H1 (cell line): ENCODE measurements around the gene ANKS1A. TPM values are rescaled to one million over a fixed set of nuclear protein-coding genes. Genes with fewer than 3 reads are reported as not detected.

Source experiments
- CTCF ChIA-PET: fragments of 300-600 bp; sonication (Branson Sonifier 250); formaldehyde crosslinking; loops from one replicate; lab custom pipeline; 2021; ENCODE audit not compliant: partially characterized antibody; lab: Charles Lee
- POLR2A ChIA-PET: fragments of 300-600 bp; sonication (Branson Sonifier 250); formaldehyde crosslinking; loops from one replicate; lab custom pipeline; 2021; ENCODE audit warnings: inconsistent platforms; ENCODE audit not compliant: partially characterized antibody; lab: Charles Lee
- DNase-seq, 2 experiments: peaks; one replicate each; pipeline versions ENCODE4 v3.0.0 to v3.0.0-alpha.2; 2010 to 2022; ENCODE audit warnings: low spot score in 2 of 2, low read depth in 1 of 2, mixed read lengths in 1 of 2
- FAIRE-seq: peaks from 2 replicates; lab custom pipeline; 2011; peaks lifted over from hg19 to GRCh38; lab: Jason Lieb, UNC
- H2AFZ ChIP-seq: 2 replicates; pipeline ENCODE4 v1.8.1; 2012; ENCODE audit warnings: low read length, inconsistent platforms
- H2AK5ac ChIP-seq: 2 replicates; pipeline ENCODE4 v1.6.1; 2013; ENCODE audit warnings: low read depth, low read length
- H2BK120ac ChIP-seq: replicated peaks from 2 replicates; pipeline ENCODE3; 2013; ENCODE audit warnings: low read depth, low read length, inconsistent platforms
- H2BK12ac ChIP-seq: 2 replicates; pipeline ENCODE4 v1.6.1; 2013; ENCODE audit warnings: low read depth, low read length
- H2BK15ac ChIP-seq: 2 replicates; pipeline ENCODE4 v1.6.1; 2013; ENCODE audit warnings: low read length
- H2BK20ac ChIP-seq: 2 replicates; pipeline ENCODE4 v1.6.1; 2013; ENCODE audit warnings: low read length
- H2BK5ac ChIP-seq: 2 replicates; pipeline ENCODE4 v1.6.1; 2013; ENCODE audit warnings: low read depth, low read length
- H3K14ac ChIP-seq: 2 replicates; pipeline ENCODE4 v1.6.1; 2013; ENCODE audit warnings: inconsistent platforms; ENCODE audit not compliant: insufficient read length
- H3K18ac ChIP-seq: 2 replicates; pipeline ENCODE4 v1.6.1; 2013; ENCODE audit warnings: low read length; ENCODE audit errors: extremely low read depth
- H3K23ac ChIP-seq: 2 replicates; pipeline ENCODE4 v1.6.1; 2013; ENCODE audit warnings: inconsistent platforms; ENCODE audit not compliant: insufficient read length
- H3K23me2 ChIP-seq: 2 replicates; pipeline ENCODE4 v1.6.1; 2013; ENCODE audit warnings: low read depth, low read length
- H3K27ac ChIP-seq: 2 replicates; pipeline ENCODE4 v1.6.1; 2011; ENCODE audit warnings: low read depth, low read length, inconsistent platforms
- H3K27me3 ChIP-seq, 4 experiments: replicated peaks in 1 of 4; 1 replicate in 1 of 4; 2 replicates in 3 of 4; pipeline versions ENCODE4 v1.6.1 to v1.8.1; 2011 to 2013; ENCODE audit warnings: low read length in 3 of 4, mild to moderate bottlenecking in 3 of 4, inconsistent platforms in 2 of 4, mixed read lengths in 2 of 4, moderate library complexity in 1 of 4; ENCODE audit not compliant: control insufficient read depth in 3 of 4, insufficient read depth in 3 of 4; ENCODE audit errors: extremely low read depth in 1 of 4
- H3K36me3 ChIP-seq, 4 experiments: 2 replicates each; pipeline versions ENCODE4 v1.6.1 to v1.8.1; 2011 to 2013; ENCODE audit warnings: mild to moderate bottlenecking in 4 of 4, low read length in 3 of 4, moderate library complexity in 2 of 4, control low read depth in 1 of 4, inconsistent platforms in 1 of 4; ENCODE audit not compliant: insufficient read depth in 4 of 4, control insufficient read depth in 2 of 4
- H3K4ac ChIP-seq: replicated peaks from 2 replicates; pipeline ENCODE3; 2013; ENCODE audit warnings: low read length, low read depth, mixed read lengths, inconsistent platforms; ENCODE audit not compliant: insufficient read length
- H3K4me1 ChIP-seq, 4 experiments: replicated peaks in 1 of 4; 1 replicate in 1 of 4; 2 replicates in 3 of 4; pipeline versions ENCODE4 v1.6.1 to v1.8.1; 2011 to 2013; ENCODE audit warnings: low read length in 3 of 4, inconsistent platforms in 2 of 4, mixed read lengths in 1 of 4; ENCODE audit not compliant: insufficient read depth in 4 of 4, control insufficient read depth in 3 of 4
- H3K4me2 ChIP-seq, 2 experiments: 2 replicates each; pipeline versions ENCODE4 v1.6.1 to v1.8.1; 2011 to 2013; ENCODE audit warnings: low read depth in 2 of 2, low read length in 2 of 2, control low read depth in 1 of 2, inconsistent platforms in 1 of 2, mild to moderate bottlenecking in 1 of 2; ENCODE audit not compliant: insufficient read depth in 1 of 2
- H3K4me3 ChIP-seq, 4 experiments: fragments of 200-600, 300-600 bp in 1 of 4; sonication (generic), shearing (Covaris generic), sonication (Bioruptor Twin) in 1 of 4; 2 replicates each; pipeline versions ENCODE4 v1.5.1 to v1.8.1; 2011 to 2016; ENCODE audit warnings: low read length in 4 of 4, low read depth in 3 of 4, control low read depth in 2 of 4, inconsistent platforms in 2 of 4, mild to moderate bottlenecking in 2 of 4, mixed read lengths in 1 of 4, moderate library complexity in 1 of 4; ENCODE audit not compliant: insufficient read depth in 2 of 4; ENCODE audit errors: extremely low read depth in 1 of 4
- H3K56ac ChIP-seq: replicated peaks from 2 replicates; pipeline ENCODE3; 2013; ENCODE audit warnings: low read depth, mild to moderate bottlenecking, mixed read lengths, low read length, inconsistent platforms; ENCODE audit not compliant: insufficient read length
- H3K79me1 ChIP-seq: 2 replicates; pipeline ENCODE4 v1.6.1; 2013; ENCODE audit warnings: low read depth, low read length, control low read depth
- H3K79me2 ChIP-seq, 2 experiments: 2 replicates each; pipeline versions ENCODE4 v1.6.1 to v1.8.1; 2012 to 2013; ENCODE audit warnings: low read length in 2 of 2, mild to moderate bottlenecking in 2 of 2, inconsistent platforms in 1 of 2; ENCODE audit not compliant: insufficient read depth in 2 of 2, control insufficient read depth in 1 of 2
- H3K9ac ChIP-seq, 4 experiments: replicated peaks in 1 of 4; 1 replicate in 1 of 4; 2 replicates in 3 of 4; pipeline versions ENCODE4 v1.6.1 to v1.8.1; 2011 to 2013; ENCODE audit warnings: low read depth in 3 of 4, low read length in 3 of 4, control low read depth in 2 of 4, mild to moderate bottlenecking in 2 of 4, moderate library complexity in 2 of 4, inconsistent platforms in 1 of 4; ENCODE audit errors: extremely low read depth in 1 of 4
- H3K9me3 ChIP-seq, 2 experiments: 2 replicates each; pipeline versions ENCODE4 v1.6.1 to v1.8.1; 2012 to 2013; ENCODE audit warnings: mild to moderate bottlenecking in 2 of 2, moderate library complexity in 2 of 2, control low read depth in 1 of 2, inconsistent platforms in 1 of 2, low read depth in 1 of 2, low read length in 1 of 2, mixed read lengths in 1 of 2; ENCODE audit not compliant: insufficient read depth in 2 of 2
- H4K20me1 ChIP-seq, 2 experiments: replicated peaks in 1 of 2; 2 replicates each; pipeline versions ENCODE3 to v1.8.1; 2011 to 2013; ENCODE audit warnings: inconsistent platforms in 2 of 2, low read length in 2 of 2, mild to moderate bottlenecking in 1 of 2; ENCODE audit not compliant: insufficient read depth in 2 of 2, control insufficient read depth in 1 of 2
- H4K5ac ChIP-seq: 2 replicates; pipeline ENCODE4 v1.6.1; 2013; ENCODE audit warnings: low read length, low read depth, mixed read lengths, inconsistent platforms; ENCODE audit not compliant: insufficient read length
- H4K8ac ChIP-seq: 2 replicates; pipeline ENCODE4 v1.8.0; 2013; ENCODE audit warnings: mild to moderate bottlenecking, moderate library complexity, low read length, inconsistent platforms; ENCODE audit not compliant: insufficient read depth; ENCODE audit errors: extremely low read depth
- H4K91ac ChIP-seq: replicated peaks from 2 replicates; pipeline ENCODE3; 2013; ENCODE audit warnings: low read length, mixed read lengths, inconsistent platforms; ENCODE audit not compliant: insufficient read length
- BRCA1 ChIP-seq: IDR thresholded peaks from 2 replicates; pipeline ENCODE4 v1.6.1; 2012; ENCODE audit warnings: low read depth, low read length, improper control_type of control experiment
- CTCF ChIP-seq, 3 experiments: IDR thresholded peaks; 1 replicate in 2 of 3; 2 replicates in 1 of 3; pipeline versions ENCODE4 v1.5.1 to v1.6.1; 2011; ENCODE audit warnings: low read length in 3 of 3, mild to moderate bottlenecking in 3 of 3, inconsistent platforms in 2 of 3, low read depth in 1 of 3, moderate library complexity in 1 of 3; ENCODE audit not compliant: insufficient read depth in 1 of 3; ENCODE audit errors: control extremely low read depth in 1 of 3
- EZH2 ChIP-seq: fragments of 200-600 bp; sonication (generic); IDR thresholded peaks from 2 replicates; pipeline ENCODE4 v1.7.1; 2012; ENCODE audit warnings: low read depth, mild to moderate bottlenecking, moderate library complexity, low read length, inconsistent platforms; ENCODE audit not compliant: severe bottlenecking
- JUND ChIP-seq: IDR thresholded peaks from 2 replicates; pipeline ENCODE4 v1.6.1; 2011; ENCODE audit warnings: mild to moderate bottlenecking, improper control_type of control experiment, low read length
- KDM5A ChIP-seq: fragments of 200-600 bp; IDR thresholded peaks from 2 replicates; pipeline ENCODE4 v1.7.1; 2012; ENCODE audit warnings: mild to moderate bottlenecking, low read length, inconsistent platforms, mixed read lengths
- RFX5 ChIP-seq: IDR thresholded peaks from 2 replicates; pipeline ENCODE4 v1.6.1; 2011; ENCODE audit warnings: low read depth, low read length, improper control_type of control experiment, borderline replicate concordance
- SIN3A ChIP-seq, 2 experiments: IDR thresholded peaks in 1 of 2; conservative IDR thresholded peaks in 1 of 2; 2 replicates each; pipeline ENCODE4 v1.6.1; 2011 to 2012; ENCODE audit warnings: low read length in 2 of 2, improper control_type of control experiment in 1 of 2, low read depth in 1 of 2, mild to moderate bottlenecking in 1 of 2
- TAF7 ChIP-seq: optimal IDR thresholded peaks from 2 replicates; pipeline ENCODE3; 2011; ENCODE audit warnings: low read depth, mild to moderate bottlenecking, inconsistent platforms, low read length, moderate library complexity, borderline replicate concordance
- WGBS, 2 experiments: shearing (Covaris generic) in 1 of 2; methylation state at CpG; one replicate each; pipeline versions ENCODE4 v1.1.6 to v1.1.7; 2013 to 2015; ENCODE audit warnings: low lambda C conversion rate in 2 of 2, mixed read lengths in 2 of 2, inconsistent platforms in 1 of 2, low coverage in 1 of 2, missing lambda C conversion rate in 1 of 2; ENCODE audit not compliant: insufficient replicate concordance in 2 of 2, insufficient coverage in 1 of 2, insufficient read length in 1 of 2; ENCODE audit errors: extremely low coverage in 1 of 2, missing lambda C conversion rate in 1 of 2; 5-methylcytosine and 5-hydroxymethylcytosine counted together
- polyA plus RNA-seq, 7 experiments: library from polyadenylated mRNA; depleted of rRNA in 3 of 7; stranded (reverse) in 5 of 7; unstranded in 2 of 7; fragments of >200 nt in 5 of 7; fragments of 200-250 nt in 2 of 7; gene quantifications; 1 replicate in 5 of 7; 2 replicates in 1 of 7; 4 replicates in 1 of 7; pipeline versions ENCODE4 v1.2.1 to v1.2.3, GENCODE V29; 2011 to 2013; ENCODE audit warnings: missing spikeins in 2 of 7, mixed read lengths in 2 of 7
- total RNA-seq: library from RNA; stranded (reverse); fragmentation: NEBNext Ultra II Directional; extraction: Animal tissue kit (Norgen Biotek cat#: 25700); gene quantifications from 2 replicates; pipeline ENCODE4 v1.2.1, GENCODE V29; 2021
- TF ChIP-seq, protein P1 (sequence below): IDR thresholded peaks from 2 replicates; pipeline ENCODE4 v1.6.1; 2012; ENCODE audit warnings: low read length, inconsistent platforms

Gene ANKS1A
- total and polyA plus RNA-seq, 2 of the 8 experiments (the other 6 are each of a cell fraction or from before 2014, with no cell fraction given) = 9.8 to 30.9 TPM

GRCh38 chr6:35083507-35083906, 194.5 kb downstream of the ANKS1A start:
- Histone ChIP-seq H3K4me3 (no peak overlapping the region), H4K20me1 (peaks cover 0 to 3% of the 10 kb centered on the region in 2 experiments), H3K4ac (no peak overlapping the region), H3K23me2 (no peaks in the 10 kb centered on the region), H3K79me2 (no peaks in the 10 kb centered on the region), H2BK15ac (no peak overlapping the region), H3K79me1 (no peaks in the 10 kb centered on the region), H4K91ac (no peak overlapping the region), H3K36me3 (peaks cover 3 to 15% (median 11%) of the 10 kb centered on the region in 4 experiments; a peak in 7 of 8 replicates), H2BK20ac (no peak overlapping the region), H3K9me3 (no peaks in the 10 kb centered on the region), H3K9ac (no peak overlapping the region), H3K4me1 (peaks cover 0 to 10% (median 4%) of the 10 kb centered on the region in 4 experiments; a peak in 4 of 7 replicates), H3K18ac (no peak overlapping the region), H2AFZ (no peak overlapping the region), H2BK120ac (no peak overlapping the region), H4K8ac (no peak overlapping the region), H3K4me2 (no peak overlapping the region), H3K27ac (no peak overlapping the region), H3K14ac (no peak overlapping the region), H2BK12ac (no peak overlapping the region), H2AK5ac (no peak overlapping the region), H2BK5ac (no peak overlapping the region), H3K27me3 (no peaks in the 10 kb centered on the region), H3K56ac (no peak overlapping the region), H3K23ac (no peak overlapping the region), H4K5ac (no peak overlapping the region)
- 88% methylated on average over 9 of the region's 9 CpGs; no CpG with 5 or more reads in 1 of the 2 experiments for WGBS, 2 experiments
- DNase-seq (no peak), FAIRE-seq (no peak)
- ChIA-PET CTCF (interaction anchor here (0.9 kb wide), 1 partner anchor 23 kb away, joined by 3 read pairs; no protein-coding TSS in a partner anchor), POLR2A (no interaction called here)
- TF ChIP-seq RFX5 (no peak), SIN3A (conservative IDR thresholded peaks at IDR 0.05 in 1 of 2, IDR thresholded peaks at IDR 0.05 in 1 of 2; ENCODE audit: low read depth in 1 of 2, low read length in 2 of 2) (no peak), EZH2 (no peak), JUND (no peak), KDM5A (no peak), CTCF (IDR thresholded peaks at IDR 0.05; ENCODE audit: control extremely low read depth in 1 of 3, insufficient read depth in 1 of 3, low read depth in 1 of 3, low read length in 3 of 3) (no peak), TAF7 (no peak), BRCA1 (no peak)
- TF ChIP-seq, protein P1, sequence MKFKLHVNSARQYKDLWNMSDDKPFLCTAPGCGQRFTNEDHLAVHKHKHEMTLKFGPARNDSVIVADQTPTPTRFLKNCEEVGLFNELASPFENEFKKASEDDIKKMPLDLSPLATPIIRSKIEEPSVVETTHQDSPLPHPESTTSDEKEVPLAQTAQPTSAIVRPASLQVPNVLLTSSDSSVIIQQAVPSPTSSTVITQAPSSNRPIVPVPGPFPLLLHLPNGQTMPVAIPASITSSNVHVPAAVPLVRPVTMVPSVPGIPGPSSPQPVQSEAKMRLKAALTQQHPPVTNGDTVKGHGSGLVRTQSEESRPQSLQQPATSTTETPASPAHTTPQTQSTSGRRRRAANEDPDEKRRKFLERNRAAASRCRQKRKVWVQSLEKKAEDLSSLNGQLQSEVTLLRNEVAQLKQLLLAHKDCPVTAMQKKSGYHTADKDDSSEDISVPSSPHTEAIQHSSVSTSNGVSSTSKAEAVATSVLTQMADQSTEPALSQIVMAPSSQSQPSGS = no peak
